ENCODE results near the gene PLD5. TPM values are rescaled to one million over a fixed set of nuclear protein-coding genes. Genes with fewer than 3 reads are reported as not detected.

The PLD5 gene
- not detected in 2 replicates for total RNA-seq

DNA sequence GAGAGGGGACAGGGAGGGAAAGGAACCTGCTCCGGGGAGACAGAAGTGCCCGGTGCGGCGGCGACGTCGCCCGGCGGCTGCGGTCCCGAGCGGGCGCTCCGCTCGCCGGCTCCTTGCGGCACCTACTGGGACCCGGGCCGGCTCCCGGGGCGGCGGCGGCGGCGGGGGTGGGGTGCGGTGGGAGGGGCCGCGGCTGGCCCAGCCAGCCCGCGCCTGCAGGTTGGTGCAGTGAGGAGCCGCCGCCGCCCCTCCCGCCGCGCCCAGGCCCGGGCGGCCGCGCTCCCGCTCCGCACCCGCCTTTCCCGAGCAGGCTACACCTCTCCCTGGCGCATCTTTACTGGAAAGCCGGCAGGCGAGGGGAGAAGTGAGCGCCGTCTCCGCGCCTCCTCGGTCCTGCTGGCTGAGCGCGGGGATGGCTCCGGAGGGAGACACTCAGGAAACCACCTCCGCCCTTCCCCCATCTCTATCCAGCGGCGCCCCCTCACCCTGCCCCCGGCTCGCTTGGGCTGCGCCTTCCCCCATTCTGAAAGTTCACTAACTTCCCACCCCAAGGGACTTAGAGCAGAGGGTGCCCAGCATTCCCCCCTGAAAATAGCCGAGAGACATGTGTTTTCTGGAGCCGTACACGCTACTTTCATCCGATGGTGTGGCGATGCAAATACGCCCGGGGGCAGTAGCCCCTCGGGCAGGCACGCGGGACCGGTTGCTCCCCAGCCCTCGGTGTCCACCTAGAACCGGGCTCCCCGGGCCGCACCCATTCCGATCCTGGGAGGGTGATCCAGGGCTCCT is at the start of gene PLD5:
PLD5 (minus strand) TSS at position 127 of the 789 bp plus-strand sequence.
- DNase-seq (ENCODE audit: low read depth in 2 of 2) = no peak

- DNase-seq (ENCODE audit: low read depth in 2 of 2) = no peak
Measured at GRCh38 chr1:242569867-242570266, 45.4 kb upstream of the PLD5 start.

DNA sequence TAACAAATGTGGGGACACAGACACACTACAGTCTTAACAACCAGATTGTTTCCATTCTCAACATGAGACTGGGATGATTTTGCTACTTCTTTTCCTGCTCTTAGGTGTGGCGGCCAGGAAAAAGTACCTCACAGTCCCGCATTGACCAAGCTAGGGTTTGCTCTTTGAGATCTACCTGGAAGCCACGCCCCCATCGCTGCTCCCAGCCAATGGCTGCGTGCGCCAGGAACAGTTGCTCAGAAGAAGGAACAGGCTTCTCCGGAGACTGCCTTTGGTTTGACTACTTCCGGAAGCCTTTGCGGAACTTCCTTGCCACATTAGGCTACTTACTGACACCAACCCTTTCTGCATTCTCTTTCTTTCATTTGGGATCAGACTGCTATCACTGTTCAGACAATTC is 44.2 kb upstream of the PLD5 start:
- no peak for DNase-seq (ENCODE audit: low read depth in 2 of 2)

- no peak for DNase-seq (ENCODE audit: low read depth in 2 of 2)
Measured at GRCh38 chr1:242567596-242567995, 43.1 kb upstream of the PLD5 start.

DNA sequence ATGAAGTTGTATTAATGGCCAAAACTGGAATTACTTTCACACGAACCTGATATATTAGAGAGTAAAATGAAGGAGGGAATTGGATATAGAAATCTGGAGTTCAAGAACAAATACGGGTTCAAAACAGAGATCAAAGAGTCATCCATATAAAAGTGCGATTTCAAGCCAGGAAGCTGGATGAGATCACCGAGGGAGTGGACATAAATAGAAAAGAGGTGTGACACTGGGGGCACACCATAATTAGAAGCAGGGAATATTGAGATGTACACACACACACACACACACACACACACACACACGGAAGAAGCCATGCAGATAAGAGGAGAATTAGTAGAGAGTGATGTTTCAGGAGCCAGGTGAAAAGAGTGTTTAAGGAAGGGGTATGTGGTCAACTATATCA is 32.3 kb upstream of the PLD5 start:
- DNase-seq (ENCODE audit: low read depth in 2 of 2) = no peak

DNA sequence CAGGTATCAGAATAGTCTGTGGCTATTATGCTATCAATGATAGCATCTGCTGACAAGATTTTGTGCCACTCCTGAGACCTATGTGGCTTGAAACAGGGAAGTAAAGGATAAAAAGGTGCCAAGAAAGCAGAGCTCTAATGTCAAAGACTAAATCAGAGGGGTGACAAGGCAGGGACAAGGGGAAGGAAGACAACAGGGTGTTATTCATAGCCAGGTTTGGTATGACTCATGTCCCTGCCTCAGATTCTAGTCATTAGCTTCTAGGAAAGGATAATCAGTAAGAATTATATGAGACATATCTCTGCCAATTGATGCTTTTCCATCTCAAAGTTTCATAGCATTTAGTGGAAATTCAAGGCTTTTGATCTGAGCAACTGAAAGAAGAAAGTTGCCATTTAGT is 31.8 kb upstream of the PLD5 start:
- DNase-seq (ENCODE audit: low read depth in 2 of 2) = no peak

DNA sequence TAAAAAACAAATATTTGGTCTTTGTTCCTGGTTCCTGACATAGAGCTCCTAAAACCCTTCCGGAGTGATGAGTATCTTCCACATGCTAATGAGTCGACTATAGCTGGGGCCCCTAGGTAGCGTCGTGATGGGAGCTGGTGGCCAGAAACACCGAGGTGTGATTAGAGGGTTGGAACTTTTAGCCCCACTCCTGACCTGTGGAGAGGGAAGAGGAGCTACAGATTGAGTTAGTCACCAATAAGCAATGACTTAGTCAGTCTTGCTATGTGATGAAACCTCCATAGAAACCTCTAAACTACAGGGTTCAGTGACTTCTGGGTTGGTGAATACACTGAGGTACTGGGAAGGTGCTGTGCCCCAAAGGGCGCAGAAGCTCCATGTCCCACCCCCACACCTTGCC is 30.1 kb upstream of the PLD5 start:
- DNase-seq (ENCODE audit: low read depth in 2 of 2) = no peak

GRCh38 chr1:242546849-242547729 is 22.6 kb upstream of the PLD5 start:
- no peak for DNase-seq (ENCODE audit: low read depth in 2 of 2)

GRCh38 chr1:242546441-242546840 is 21.9 kb upstream of the PLD5 start:
- no peak for DNase-seq (ENCODE audit: low read depth in 2 of 2)

DNA sequence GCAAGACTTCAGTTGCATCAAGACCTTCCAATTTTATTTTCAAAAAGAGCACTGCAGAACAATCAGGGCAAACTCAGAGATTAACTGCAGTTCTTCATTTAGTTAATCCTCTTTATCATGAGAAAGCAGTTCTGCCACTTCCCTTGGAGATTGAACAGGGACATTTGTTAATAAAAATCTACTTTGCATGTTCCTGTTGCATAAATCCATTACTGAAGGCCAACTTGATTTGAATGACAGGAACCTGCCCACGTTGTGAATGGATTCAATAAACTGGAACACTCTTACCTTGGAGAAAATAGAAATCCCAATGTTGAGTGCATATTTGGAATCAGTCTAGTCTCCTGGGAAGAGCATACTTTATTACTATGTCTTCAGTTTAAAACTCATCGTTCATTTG is 19.6 kb upstream of the PLD5 start:
- no peak for DNase-seq (ENCODE audit: low read depth in 2 of 2)

DNA sequence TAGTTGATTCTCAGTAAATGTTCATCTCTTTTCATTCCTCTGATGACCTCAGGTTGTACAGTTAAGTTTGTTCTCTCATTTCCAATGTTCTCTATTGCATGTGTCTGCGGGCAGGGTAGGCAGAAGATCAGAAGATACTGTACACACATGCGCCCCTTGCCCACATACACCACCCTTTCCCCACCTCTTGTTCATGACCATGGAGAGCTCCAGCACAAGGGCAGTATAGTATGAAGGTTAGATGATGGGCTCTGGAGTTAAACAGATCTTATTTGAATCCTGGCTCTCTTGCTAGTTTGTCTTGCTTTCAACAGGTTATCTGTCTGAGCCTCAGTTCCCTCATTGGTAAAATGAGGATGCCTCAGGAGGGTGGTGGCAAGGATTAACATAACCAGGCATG is 17.8 kb upstream of the PLD5 start:
- DNase-seq (ENCODE audit: low read depth in 2 of 2) = no peak

DNA sequence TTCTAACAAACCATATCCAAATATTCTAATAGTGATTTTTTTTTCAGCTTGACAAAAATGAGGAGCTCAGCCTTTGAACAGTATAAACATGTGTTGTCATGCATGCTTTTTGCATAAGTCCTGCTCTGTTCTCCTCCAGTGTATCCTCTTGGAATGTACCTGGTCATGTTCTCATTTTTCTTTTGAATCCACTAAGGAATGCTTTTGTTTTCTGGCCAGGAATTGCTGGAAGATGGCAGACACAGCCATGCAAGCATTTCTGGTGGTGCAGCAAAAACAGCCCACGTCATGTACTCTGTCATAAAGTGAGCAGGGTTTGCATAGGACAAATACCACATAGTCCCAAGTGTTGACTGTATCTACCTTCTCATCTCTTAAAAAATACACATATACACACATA is 11.5 kb upstream of the PLD5 start:
- no peak for DNase-seq (ENCODE audit: low read depth in 2 of 2)

DNA sequence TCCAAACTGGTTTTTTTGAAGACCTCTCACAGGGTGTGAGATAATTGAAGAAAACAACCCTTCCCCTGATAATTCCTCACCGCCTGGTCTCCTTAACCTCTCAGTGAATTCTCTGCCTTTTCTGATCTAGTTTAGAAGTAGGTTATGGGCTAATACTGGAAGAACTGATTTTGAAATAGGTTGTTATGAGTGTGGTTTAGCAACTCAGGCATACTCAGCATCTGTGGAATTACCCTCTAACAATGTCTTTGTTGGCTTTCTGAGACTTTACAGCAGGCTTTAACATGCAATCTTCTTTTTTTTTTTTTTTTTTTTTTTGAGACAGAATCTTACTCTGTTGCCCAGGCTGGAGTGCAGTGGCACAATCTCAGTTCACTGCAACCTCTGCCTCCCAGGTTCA is 10.3 kb upstream of the PLD5 start:
- DNase-seq (ENCODE audit: low read depth in 2 of 2) = no peak

- DNase-seq (ENCODE audit: low read depth in 2 of 2) = no peak
Measured at GRCh38 chr1:242530761-242531160, 6.3 kb upstream of the PLD5 start.

- DNase-seq (ENCODE audit: low read depth in 2 of 2) = no peak
Measured at GRCh38 chr1:242525769-242526168, 1.3 kb upstream of the PLD5 start.

- no peak for DNase-seq (ENCODE audit: low read depth in 2 of 2)
Measured at GRCh38 chr1:242525360-242525722, 844 bp upstream of the PLD5 start.

- peak; percentile 7 to 9 for DNase-seq (ENCODE audit: low read depth in 2 of 2)
Measured at GRCh38 chr1:242523719-242524570, 552 bp downstream of the PLD5 start.

DNA sequence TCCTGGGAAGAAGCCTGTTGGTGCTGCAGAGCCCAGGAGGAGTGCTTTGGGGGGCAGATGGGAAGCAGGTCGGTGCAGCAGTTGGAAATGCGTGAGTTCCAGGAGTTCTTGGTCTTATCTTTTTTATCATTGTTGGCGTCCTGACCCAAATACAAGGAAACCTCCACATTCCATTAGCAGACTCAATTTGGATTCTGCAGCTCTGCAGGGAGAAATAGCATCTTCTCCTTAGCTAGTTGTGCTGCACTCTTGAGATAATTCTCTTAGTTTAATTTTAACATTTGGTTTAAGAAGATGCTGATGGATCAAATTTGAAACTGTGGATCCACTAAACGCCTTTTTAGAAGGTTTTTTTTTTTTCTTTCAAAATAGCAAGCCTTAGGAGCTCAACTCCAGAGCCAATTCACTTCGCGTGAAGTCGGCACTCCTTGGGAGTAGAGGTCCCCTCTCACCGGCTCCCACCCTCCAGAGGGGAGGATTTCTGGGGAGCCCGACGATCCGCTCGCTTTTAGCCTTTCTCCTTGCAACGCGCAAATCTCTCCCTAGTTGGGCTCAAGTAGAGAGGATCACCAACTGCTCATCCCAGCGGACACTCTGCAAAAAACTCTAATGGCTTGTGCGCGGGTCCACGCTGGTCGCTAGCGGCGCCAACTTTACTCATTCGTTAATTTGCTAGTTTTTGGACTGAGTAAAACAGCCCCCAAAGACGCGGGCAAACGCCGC is 1.3 kb downstream of the PLD5 start:
- DNase-seq (ENCODE audit: low read depth in 2 of 2) = no peak

DNA sequence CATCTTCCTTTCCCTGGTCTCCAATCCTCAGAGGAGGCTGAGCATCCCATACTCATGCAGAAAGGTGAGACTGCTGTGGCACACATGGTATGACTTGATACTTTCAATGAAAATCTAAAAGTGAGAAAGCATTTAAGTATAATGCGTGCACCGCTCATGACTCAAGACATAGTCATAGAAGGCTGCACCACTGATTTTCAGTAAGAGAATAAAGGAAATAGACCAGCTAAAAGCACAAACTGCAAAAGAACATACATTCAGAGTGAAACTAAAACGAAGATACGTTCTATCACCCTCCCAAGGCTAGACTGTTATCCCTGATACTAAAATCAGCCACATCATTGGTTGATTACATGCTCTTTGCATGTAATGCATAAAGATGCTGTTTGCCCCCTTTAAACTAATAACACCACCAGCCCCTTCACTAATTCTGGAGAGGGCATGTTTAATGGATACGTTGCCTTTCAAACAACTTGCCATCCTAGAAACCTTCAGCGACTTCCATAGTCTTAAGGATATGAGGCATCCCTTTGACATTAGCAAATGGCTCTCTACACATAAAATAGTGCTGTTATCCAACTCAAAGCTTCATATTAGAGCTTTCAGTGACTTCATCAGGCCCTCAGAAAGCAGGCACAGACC is 2.1 kb downstream of the PLD5 start:
- no peak for DNase-seq (ENCODE audit: low read depth in 2 of 2)

DNA sequence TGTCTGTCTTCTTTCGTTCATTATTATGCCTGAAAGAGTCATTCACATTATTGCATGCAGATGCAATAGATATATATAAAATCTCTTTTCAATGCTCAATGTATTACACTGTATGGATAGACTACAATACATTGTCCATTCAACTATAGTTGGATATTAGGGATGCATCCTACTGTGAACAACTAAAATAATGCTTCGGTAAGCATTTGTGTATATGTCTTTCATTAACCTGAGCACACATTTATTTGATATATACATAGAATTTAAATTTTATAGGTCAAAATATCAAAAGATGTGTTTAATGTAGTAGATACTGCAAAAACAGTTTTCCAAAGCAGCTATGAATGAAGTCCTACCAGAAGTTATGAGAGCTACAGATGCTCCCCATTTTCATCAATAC is 8.9 kb downstream of the PLD5 start:
- DNase-seq (ENCODE audit: low read depth in 2 of 2) = no peak

GRCh38 chr1:242506724-242507123 is 17.8 kb downstream of the PLD5 start:
- DNase-seq (ENCODE audit: low read depth in 2 of 2) = no peak
